NCI-H524 treated with DMSO at 0.1 percent for 48 hours (cell line): ENCODE data around the gene MYOM1.

ENCODE experiments used
- DNase-seq: peaks from one replicate; lab custom pipeline; 2025; lab: John Stamatoyannopoulos, UW

Gene MYOM1

GRCh38 chr18:3219631-3220335 is at the start of gene MYOM1:
TSS of gene MYOM1 (minus strand) at chr18:3219968. CDS start at chr18:3215223, 4,745 bp downstream.
- DNase-seq: no peak

GRCh38 chr18:3269241-3269913 is 49.6 kb upstream of the MYOM1 start:
- no peak for DNase-seq

- no peak for DNase-seq
Measured at GRCh38 chr18:3268306-3268705, 48.5 kb upstream of the MYOM1 start.

- DNase-seq: no peak
Measured at GRCh38 chr18:3266062-3266608, 46.4 kb upstream of the MYOM1 start.

- DNase-seq: no peak
Measured at GRCh38 chr18:3265564-3266033, 45.8 kb upstream of the MYOM1 start.

GRCh38 chr18:3264362-3264761 is 44.6 kb upstream of the MYOM1 start:
- DNase-seq: no peak

GRCh38 chr18:3263132-3263700 is 43.4 kb upstream of the MYOM1 start:
- DNase-seq: no peak

- DNase-seq: no peak
Measured at GRCh38 chr18:3262234-3263131, 42.7 kb upstream of the MYOM1 start.

GRCh38 chr18:3261373-3262233 is 41.8 kb upstream of the MYOM1 start, which contains the start of gene MYL12B:
TSS of gene MYL12B (plus strand) at chr18:3262133. CDS start at chr18:3272899, 10,766 bp downstream.
- DNase-seq: no peak

GRCh38 chr18:3260995-3261372 is 41.2 kb upstream of the MYOM1 start:
- no peak for DNase-seq

- no peak for DNase-seq
Measured at GRCh38 chr18:3257627-3258120, 37.9 kb upstream of the MYOM1 start.

GRCh38 chr18:3256693-3257626 is 37.2 kb upstream of the MYOM1 start:
- no peak for DNase-seq

- no peak for DNase-seq
Measured at GRCh38 chr18:3255611-3256165, 35.9 kb upstream of the MYOM1 start.

- DNase-seq: no peak
Measured at GRCh38 chr18:3254725-3255124, 35.0 kb upstream of the MYOM1 start.

GRCh38 chr18:3252843-3253242 is 33.1 kb upstream of the MYOM1 start:
- no peak for DNase-seq

GRCh38 chr18:3251963-3252277 is 32.2 kb upstream of the MYOM1 start:
- DNase-seq: no peak

GRCh38 chr18:3251249-3251962 is 31.6 kb upstream of the MYOM1 start:
- DNase-seq: no peak

GRCh38 chr18:3250237-3251107 is 30.7 kb upstream of the MYOM1 start:
- no peak for DNase-seq
